Measurements from ENCODE around the gene SLC25A14.
"Not testable (repeated sequence)": the region's sequence is repeated elsewhere in the genome, so short reads cannot be mapped to it uniquely, and the experiment has no call there.

Gene SLC25A14

GRCh38 chrX:130304587-130305368 lies 34.9 kb upstream of the SLC25A14 start:
- H3K4me1 ChIP-seq (ENCODE audit: control insufficient read depth in 1 of 2, insufficient read depth in 2 of 2, low read length in 2 of 2): no peaks in the 10 kb centered on the region
- H2BK120ac ChIP-seq (ENCODE audit: insufficient read depth, low read length, poor library complexity): no peak overlapping the region
- no peak overlapping the region for H2AK5ac ChIP-seq (ENCODE audit: low read length)
- H3K36me3 ChIP-seq (ENCODE audit: control insufficient read depth in 1 of 2, insufficient read depth in 2 of 2, low read length in 2 of 2): no peaks in the 10 kb centered on the region
- H3K4me3 ChIP-seq (ENCODE audit: low read depth, low read length): no peak overlapping the region
- no peak overlapping the region for H3K14ac ChIP-seq (ENCODE audit: low read length)
- no peak overlapping the region for H3K4ac ChIP-seq (ENCODE audit: low read depth, low read length)
- H3K9ac ChIP-seq (ENCODE audit: low read length): no peak overlapping the region
- no peak overlapping the region for H3K18ac ChIP-seq (ENCODE audit: low read length)
- H4K12ac ChIP-seq (ENCODE audit: low read depth, low read length): no peak overlapping the region
- no peak overlapping the region for H2BK5ac ChIP-seq (ENCODE audit: low read depth, low read length, poor library complexity)
- H3K9me3 ChIP-seq (ENCODE audit: insufficient read depth, low read depth, low read length): no peaks in the 10 kb centered on the region
- no peak overlapping the region for H3K4me2 ChIP-seq (ENCODE audit: low read length)
- H3K79me1 ChIP-seq (ENCODE audit: low read length): no peaks in the 10 kb centered on the region
- no peaks in the 10 kb centered on the region for H3K79me2 ChIP-seq (ENCODE audit: control insufficient read depth, insufficient read depth, low read length, poor library complexity)
- no peak overlapping the region for H3K23ac ChIP-seq (ENCODE audit: low read length)
- H2BK12ac ChIP-seq (ENCODE audit: low read length): no peak overlapping the region
- no peak overlapping the region for H2AFZ ChIP-seq (ENCODE audit: insufficient read depth, low read length, poor library complexity)
- no peak overlapping the region for H4K8ac ChIP-seq (ENCODE audit: low read depth, low read length)
- H3K27me3 ChIP-seq (ENCODE audit: insufficient read depth, low read length): no peaks in the 10 kb centered on the region
- H4K91ac ChIP-seq (ENCODE audit: low read depth, low read length): no peak overlapping the region
- WGBS (ENCODE audit: extremely low coverage, insufficient coverage, insufficient read length): no CpG with 5 or more reads among the region's 5 CpGs
- no peak for DNase-seq
- no peak overlapping the region for H3K27ac ChIP-seq (ENCODE audit: low read depth, low read length)

GRCh38 chrX:130319886-130320285 lies 19.8 kb upstream of the SLC25A14 start:
- H3K4me2 ChIP-seq (ENCODE audit: low read length); H3K14ac ChIP-seq (ENCODE audit: low read length); H3K79me2 ChIP-seq (ENCODE audit: control insufficient read depth, insufficient read depth, low read length, poor library complexity); H3K9ac ChIP-seq (ENCODE audit: low read length); H3K79me1 ChIP-seq (ENCODE audit: low read length); H4K12ac ChIP-seq (ENCODE audit: low read depth, low read length); H2BK5ac ChIP-seq (ENCODE audit: low read depth, low read length, poor library complexity); H3K36me3 ChIP-seq (ENCODE audit: control insufficient read depth in 1 of 2, insufficient read depth in 2 of 2, low read length in 2 of 2); H2AK5ac ChIP-seq (ENCODE audit: low read length); H3K9me3 ChIP-seq (ENCODE audit: insufficient read depth, low read depth, low read length); H2AFZ ChIP-seq (ENCODE audit: insufficient read depth, low read length, poor library complexity); H3K4me3 ChIP-seq (ENCODE audit: low read depth, low read length); H4K8ac ChIP-seq (ENCODE audit: low read depth, low read length); H3K4ac ChIP-seq (ENCODE audit: low read depth, low read length); H2BK120ac ChIP-seq (ENCODE audit: insufficient read depth, low read length, poor library complexity); H3K18ac ChIP-seq (ENCODE audit: low read length); H2BK12ac ChIP-seq (ENCODE audit: low read length); H3K4me1 ChIP-seq (ENCODE audit: control insufficient read depth in 1 of 2, insufficient read depth in 2 of 2, low read length in 2 of 2); H3K23ac ChIP-seq (ENCODE audit: low read length); DNase-seq; H3K27me3 ChIP-seq (ENCODE audit: insufficient read depth, low read length); H4K91ac ChIP-seq (ENCODE audit: low read depth, low read length); H3K27ac ChIP-seq (ENCODE audit: low read depth, low read length): not testable (repeated sequence)
- WGBS (ENCODE audit: extremely low coverage, insufficient coverage, insufficient read length): no CpG with 5 or more reads among the region's 3 CpGs

GRCh38 chrX:130321550-130321949 lies 18.2 kb upstream of the SLC25A14 start:
- Histone ChIP-seq H3K9ac (ENCODE audit: low read length) (no peak overlapping the region), H3K79me1 (ENCODE audit: low read length) (no peaks in the 10 kb centered on the region), H2AFZ (ENCODE audit: insufficient read depth, low read length, poor library complexity) (no peak overlapping the region), H4K91ac (ENCODE audit: low read depth, low read length) (no peak overlapping the region), H3K27ac (ENCODE audit: low read depth, low read length) (no peak overlapping the region), H3K27me3 (ENCODE audit: insufficient read depth, low read length) (no peaks in the 10 kb centered on the region), H2BK12ac (ENCODE audit: low read length) (no peak overlapping the region), H3K4ac (ENCODE audit: low read depth, low read length) (no peak overlapping the region), H3K4me1 (ENCODE audit: control insufficient read depth in 1 of 2, insufficient read depth in 2 of 2, low read length in 2 of 2) (no peaks in the 10 kb centered on the region), H3K9me3 (ENCODE audit: insufficient read depth, low read depth, low read length) (no peaks in the 10 kb centered on the region), H4K12ac (ENCODE audit: low read depth, low read length) (no peak overlapping the region), H4K8ac (ENCODE audit: low read depth, low read length) (no peak overlapping the region), H3K36me3 (ENCODE audit: control insufficient read depth in 1 of 2, insufficient read depth in 2 of 2, low read length in 2 of 2) (no peaks in the 10 kb centered on the region), H3K4me3 (ENCODE audit: low read depth, low read length) (no peak overlapping the region), H2AK5ac (ENCODE audit: low read length) (no peak overlapping the region), H2BK120ac (ENCODE audit: insufficient read depth, low read length, poor library complexity) (no peak overlapping the region), H3K79me2 (ENCODE audit: control insufficient read depth, insufficient read depth, low read length, poor library complexity) (no peaks in the 10 kb centered on the region), H3K18ac (ENCODE audit: low read length) (no peak overlapping the region), H3K23ac (ENCODE audit: low read length) (no peak overlapping the region), H2BK5ac (ENCODE audit: low read depth, low read length, poor library complexity) (no peak overlapping the region), H3K4me2 (ENCODE audit: low read length) (no peak overlapping the region), H3K14ac (ENCODE audit: low read length) (no peak overlapping the region)
- DNase-seq: no peak
- no CpG with 5 or more reads among the region's 2 CpGs for WGBS (ENCODE audit: extremely low coverage, insufficient coverage, insufficient read length)

- Histone ChIP-seq H3K27me3 (ENCODE audit: insufficient read depth, low read length) (no peaks in the 10 kb centered on the region), H3K18ac (ENCODE audit: low read length) (no peak overlapping the region), H3K36me3 (ENCODE audit: control insufficient read depth in 1 of 2, insufficient read depth in 2 of 2, low read length in 2 of 2) (no peaks in the 10 kb centered on the region), H3K4me3 (ENCODE audit: low read depth, low read length) (no peak overlapping the region), H3K9me3 (ENCODE audit: insufficient read depth, low read depth, low read length) (no peaks in the 10 kb centered on the region), H2BK120ac (ENCODE audit: insufficient read depth, low read length, poor library complexity) (no peak overlapping the region), H3K4ac (ENCODE audit: low read depth, low read length) (no peak overlapping the region), H3K23ac (ENCODE audit: low read length) (no peak overlapping the region), H2BK12ac (ENCODE audit: low read length) (no peak overlapping the region), H3K79me2 (ENCODE audit: control insufficient read depth, insufficient read depth, low read length, poor library complexity) (no peaks in the 10 kb centered on the region), H2AFZ (ENCODE audit: insufficient read depth, low read length, poor library complexity) (no peak overlapping the region), H4K8ac (ENCODE audit: low read depth, low read length) (no peak overlapping the region), H4K12ac (ENCODE audit: low read depth, low read length) (no peak overlapping the region), H3K9ac (ENCODE audit: low read length) (no peak overlapping the region), H3K4me1 (ENCODE audit: control insufficient read depth in 1 of 2, insufficient read depth in 2 of 2, low read length in 2 of 2) (no peaks in the 10 kb centered on the region), H3K27ac (ENCODE audit: low read depth, low read length) (no peak overlapping the region), H3K79me1 (ENCODE audit: low read length) (no peaks in the 10 kb centered on the region), H3K14ac (ENCODE audit: low read length) (no peak overlapping the region), H3K4me2 (ENCODE audit: low read length) (no peak overlapping the region), H2AK5ac (ENCODE audit: low read length) (no peak overlapping the region), H2BK5ac (ENCODE audit: low read depth, low read length, poor library complexity) (no peak overlapping the region), H4K91ac (ENCODE audit: low read depth, low read length) (no peak overlapping the region)
- DNase-seq: peak; percentile 68 to 69
- no CpG with 5 or more reads among the region's 3 CpGs for WGBS (ENCODE audit: extremely low coverage, insufficient coverage, insufficient read length)
These were observed 9.6 kb upstream of the SLC25A14 start for GRCh38 chrX:130330146-130330545.

Measured in trophoblast cell (in vitro differentiated cells and primary cell).